Karpas-422 (cell line): ENCODE measurements around the gene OSBPL1A. TPM values are rescaled to one million over a fixed set of nuclear protein-coding genes. Genes with fewer than 3 reads are reported as not detected.
A peak's percentile ranks its signal among the peaks of the same experiment; 100 is the strongest.

Experiments
- small RNA-seq: library from RNA; depleted of rRNA; stranded (forward); fragments of <200 nt; gene quantifications from one replicate; pipeline ENCODE3, GENCODE V24; 2014
- total RNA-seq: library from RNA; depleted of rRNA; stranded (reverse); fragments of >200 nt; shearing (Covaris generic); gene quantifications from 2 replicates; pipeline ENCODE4 v1.2.3, GENCODE V29; 2014; ENCODE audit warnings: low replicate concordance; rRNA removed

The OSBPL1A gene
- total RNA-seq, 1 experiment from 2014 or later, result not detected

Small RNAs within 50 kb of the gene (small RNA-seq; reads per million reads assigned to genes)
- gene MIR320C2 (not detected), gene RF00017 (not detected), gene RF00019 (not detected), gene RNA5SP452 (0.87 reads per million, percentile 25 among the genes with 10 or more reads in this experiment), gene RNU5A-6P (13.0 reads per million, percentile 94 among the genes with 10 or more reads in this experiment), gene RNU6-435P (not detected)

Other genes with a start within 250 kb of the OSBPL1A start
- 31.9 and 48.8 TPM in 2 replicates for gene IMPACT, start 28.8 kb upstream of the OSBPL1A start, total RNA-seq
- 0.15 TPM in 1 of 2 replicates, not detected in the other for gene HRH4, start 62.8 kb upstream of the OSBPL1A start, total RNA-seq